SJSA1 (cell line): ENCODE results near the gene CLMP. TPM values are rescaled to one million over a fixed set of nuclear protein-coding genes. Genes with fewer than 3 reads are reported as not detected.

Experiments
- DNase-seq, 2 experiments: peaks; one replicate each; pipeline ENCODE4 v3.0.0-alpha.2; 2015 to 2020; ENCODE audit warnings: low spot score in 2 of 2, low read depth in 1 of 2
- H3K27ac ChIP-seq: fragments of 250-450 bp; sonication (Bioruptor Pico); 2 replicates; pipeline ENCODE4 v1.5.1; 2020; ENCODE audit warnings: mild to moderate bottlenecking, moderate library complexity
- H3K27me3 ChIP-seq: fragments of 250-450 bp; sonication (Bioruptor Pico); replicated peaks from 2 replicates; pipeline ENCODE4 v1.5.1; 2020; ENCODE audit warnings: mild to moderate bottlenecking, moderate library complexity
- H3K36me3 ChIP-seq: fragments of 250-450 bp; sonication (Bioruptor Pico); 2 replicates; pipeline ENCODE4 v1.5.1; 2020; ENCODE audit warnings: mild to moderate bottlenecking
- H3K4me1 ChIP-seq: fragments of 250-450 bp; sonication (Bioruptor Pico); replicated peaks from 2 replicates; pipeline ENCODE4 v1.6.1; 2021; ENCODE audit warnings: mild to moderate bottlenecking
- H3K4me3 ChIP-seq: fragments of 250-450 bp; sonication (Bioruptor Pico); 2 replicates; pipeline ENCODE4 v1.5.1; 2020; ENCODE audit warnings: mild to moderate bottlenecking
- H3K9me3 ChIP-seq: fragments of 250-450 bp; sonication (Bioruptor Pico); replicated peaks from 2 replicates; pipeline ENCODE4 v1.5.1; 2020; ENCODE audit warnings: mild to moderate bottlenecking
- total RNA-seq: library from RNA; depleted of rRNA; stranded (reverse); fragments of >200 nt; shearing (Covaris generic); gene quantifications from 2 replicates; pipeline ENCODE4 v1.2.3, GENCODE V29; 2014

The CLMP gene
- total RNA-seq, 1 experiment from 2014 or later = 21.6 TPM

GRCh38 chr11:123082977-123083376 is 112.1 kb downstream of the CLMP start:
- H3K36me3 ChIP-seq = peaks cover 12% of the 10 kb centered on the region
- no peaks in the 10 kb centered on the region for H3K9me3 ChIP-seq
- no peaks in the 10 kb centered on the region for H3K27me3 ChIP-seq
- no peak for DNase-seq
- H3K27ac ChIP-seq = no peak overlapping the region
- peaks cover 7% of the 10 kb centered on the region for H3K4me1 ChIP-seq
- H3K4me3 ChIP-seq = no peak overlapping the region

GRCh38 chr11:123080015-123080414 is 115.0 kb downstream of the CLMP start:
- H3K4me3 ChIP-seq = no peak overlapping the region
- H3K27me3 ChIP-seq = no peaks in the 10 kb centered on the region
- no peak overlapping the region for H3K27ac ChIP-seq
- H3K4me1 ChIP-seq = peaks cover 7% of the 10 kb centered on the region
- no peaks in the 10 kb centered on the region for H3K9me3 ChIP-seq
- peaks cover 12% of the 10 kb centered on the region for H3K36me3 ChIP-seq
- no peak for DNase-seq

DNA sequence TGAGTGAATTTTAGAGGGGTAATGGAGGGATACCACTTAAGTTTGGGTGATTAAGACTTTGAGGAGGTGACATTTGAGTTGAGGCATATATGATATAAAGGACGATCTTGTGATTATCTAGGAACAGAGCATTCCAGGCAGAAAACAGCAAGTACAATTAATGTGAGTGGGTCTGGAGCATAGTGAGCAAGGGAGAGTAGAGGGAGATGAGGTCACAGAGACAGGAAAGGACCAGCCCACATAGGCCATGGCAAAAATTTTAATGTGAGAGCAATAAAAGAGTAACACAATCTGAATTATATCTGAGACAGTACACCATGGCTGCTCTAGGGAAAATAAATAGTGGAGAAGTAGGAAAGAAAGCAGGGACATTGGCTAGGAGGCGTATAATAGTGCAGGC is 118.6 kb downstream of the CLMP start:
- DNase-seq = no peak
- H3K9me3 ChIP-seq = no peaks in the 10 kb centered on the region
- H3K27ac ChIP-seq = no peak overlapping the region
- no peak overlapping the region for H3K4me3 ChIP-seq
- H3K4me1 ChIP-seq = no peaks in the 10 kb centered on the region
- peaks cover 4% of the 10 kb centered on the region; the same call in 1 of the 2 replicates for H3K36me3 ChIP-seq
- H3K27me3 ChIP-seq = no peaks in the 10 kb centered on the region

GRCh38 chr11:123073343-123074057 is 121.5 kb downstream of the CLMP start:
- Histone ChIP-seq H3K27ac (no peak overlapping the region), H3K9me3 (no peaks in the 10 kb centered on the region), H3K4me1 (no peaks in the 10 kb centered on the region), H3K27me3 (no peaks in the 10 kb centered on the region), H3K4me3 (no peak overlapping the region), H3K36me3 (peaks cover 4% of the 10 kb centered on the region; the same call in 1 of the 2 replicates)
- DNase-seq = no peak

DNA sequence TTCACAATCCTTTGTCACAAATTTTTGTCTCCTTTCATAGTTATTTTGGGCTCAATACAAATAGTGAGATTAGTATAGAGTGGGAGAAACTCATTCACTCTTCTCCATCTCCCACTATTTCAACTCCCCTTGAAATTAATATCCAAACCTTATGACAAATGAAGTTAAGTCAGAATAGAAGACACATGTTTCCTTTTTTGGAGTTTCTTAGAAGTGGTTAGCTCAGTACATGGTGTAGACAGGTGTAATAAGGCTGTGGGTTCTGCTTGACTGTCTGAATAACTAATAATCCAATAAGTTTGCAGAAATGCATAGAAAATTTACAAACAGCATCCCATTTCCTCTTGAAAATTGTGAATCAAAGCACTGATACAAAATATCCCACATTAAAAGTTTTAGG is 122.3 kb downstream of the CLMP start:
- DNase-seq = no peak
- Histone ChIP-seq H3K4me1 (no peaks in the 10 kb centered on the region), H3K4me3 (no peak overlapping the region), H3K36me3 (peaks cover 4% of the 10 kb centered on the region; the same call in 1 of the 2 replicates), H3K27ac (no peak overlapping the region), H3K9me3 (no peaks in the 10 kb centered on the region), H3K27me3 (no peaks in the 10 kb centered on the region)

- Histone ChIP-seq H3K4me3 (no peak overlapping the region), H3K27me3 (no peaks in the 10 kb centered on the region), H3K27ac (no peak overlapping the region), H3K4me1 (no peaks in the 10 kb centered on the region), H3K9me3 (no peaks in the 10 kb centered on the region), H3K36me3 (peaks cover 4% of the 10 kb centered on the region; the same call in 1 of the 2 replicates)
- DNase-seq = no peak
Measured at GRCh38 chr11:123072332-123072761, 122.7 kb downstream of the CLMP start.

GRCh38 chr11:123069908-123070821 is 124.9 kb downstream of the CLMP start:
- Histone ChIP-seq H3K27ac (no peak overlapping the region), H3K36me3 (peaks cover 4% of the 10 kb centered on the region; the same call in 1 of the 2 replicates), H3K9me3 (no peaks in the 10 kb centered on the region), H3K4me1 (no peaks in the 10 kb centered on the region), H3K27me3 (no peaks in the 10 kb centered on the region), H3K4me3 (no peak overlapping the region)
- no peak for DNase-seq

GRCh38 chr11:123065621-123066020 is 129.4 kb downstream of the CLMP start:
- Histone ChIP-seq H3K27me3 (no peaks in the 10 kb centered on the region), H3K4me1 (peaks cover 14% of the 10 kb centered on the region), H3K27ac (no peak overlapping the region), H3K9me3 (no peaks in the 10 kb centered on the region), H3K36me3 (peaks cover 15% of the 10 kb centered on the region), H3K4me3 (no peak overlapping the region)
- DNase-seq = no peak

- Histone ChIP-seq H3K27me3 (no peaks in the 10 kb centered on the region), H3K27ac (peak overlapping the region; percentile 100), H3K4me3 (peak overlapping the region; percentile 77), H3K9me3 (no peaks in the 10 kb centered on the region), H3K4me1 (peaks cover 17% of the 10 kb centered on the region), H3K36me3 (peaks cover 31% of the 10 kb centered on the region)
- DNase-seq = no peak
Measured at GRCh38 chr11:123063826-123064657, 131.0 kb downstream of the CLMP start.

DNA sequence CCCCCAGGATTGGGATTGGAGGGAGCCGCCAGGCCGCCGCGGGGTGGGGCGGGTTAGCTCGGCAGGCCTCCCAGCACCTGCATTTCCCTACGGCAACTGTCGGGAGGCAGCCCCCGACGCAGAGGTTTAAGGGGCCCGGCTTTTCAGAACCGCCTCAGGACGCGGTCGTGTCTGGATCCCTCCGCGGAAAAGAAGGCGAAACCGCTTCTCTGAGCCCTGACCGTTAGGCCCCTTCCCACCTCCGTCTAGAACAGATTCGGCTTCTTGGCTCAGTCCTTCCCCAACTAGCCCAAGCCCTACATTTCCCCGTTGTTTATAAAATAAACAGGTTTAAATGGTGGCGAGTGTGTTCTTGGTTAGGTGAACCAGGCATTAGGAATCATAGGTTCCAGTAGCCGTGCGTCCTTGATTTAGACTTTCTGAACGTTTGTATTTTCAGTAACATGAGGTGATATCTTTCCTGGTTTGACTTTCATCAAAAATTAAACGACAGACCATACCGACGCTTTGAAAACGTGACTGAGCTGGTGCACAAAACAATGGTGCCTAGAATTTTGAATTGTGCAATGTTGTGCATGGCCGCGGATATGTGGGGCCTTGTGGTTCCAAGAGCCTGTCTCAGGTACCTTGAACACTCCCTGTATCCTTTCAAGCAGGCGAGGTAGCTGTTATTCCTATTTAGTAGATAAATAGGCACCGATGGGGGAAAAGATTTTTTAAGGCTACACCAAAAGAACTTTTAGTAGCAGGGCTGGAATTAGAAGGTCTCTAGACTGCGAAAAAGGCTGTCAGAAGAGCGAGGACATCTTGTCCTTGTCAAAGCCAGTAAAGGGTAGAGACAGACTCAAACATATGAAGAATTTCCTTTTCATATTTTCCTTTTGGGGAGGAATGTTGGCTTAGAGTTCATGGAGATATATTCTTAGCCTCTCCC is 131.9 kb downstream of the CLMP start:
- H3K9me3 ChIP-seq = no peaks in the 10 kb centered on the region
- peak overlapping the region; percentile 100 for H3K27ac ChIP-seq
- no peaks in the 10 kb centered on the region for H3K27me3 ChIP-seq
- peak overlapping the region; percentile 77 for H3K4me3 ChIP-seq
- H3K4me1 ChIP-seq = peaks cover 26% of the 10 kb centered on the region
- peaks cover 40% of the 10 kb centered on the region for H3K36me3 ChIP-seq
- peak; percentile 42 to 60 for DNase-seq

GRCh38 chr11:123062158-123062891 is 132.7 kb downstream of the CLMP start:
- Histone ChIP-seq H3K36me3 (peaks cover 48% of the 10 kb centered on the region), H3K27ac (peak overlapping the region; percentile 100), H3K9me3 (no peaks in the 10 kb centered on the region), H3K27me3 (no peaks in the 10 kb centered on the region), H3K4me1 (peaks cover 26% of the 10 kb centered on the region), H3K4me3 (peak overlapping the region; percentile 77)
- peak; percentile 96 to 97 for DNase-seq
